Nephron (organoid): ENCODE measurements around the gene COL10A1.

Experiments used
- H3K27ac Mint-ChIP-seq, 3 experiments: 2 replicates each; pipeline ENCODE4 v1.8.0; 2020; ENCODE audit warnings: mixed read lengths in 3 of 3, mild to moderate bottlenecking in 2 of 3, moderate library complexity in 1 of 3
- H3K27me3 Mint-ChIP-seq: 2 replicates; pipeline ENCODE4 v1.8.0; 2021; ENCODE audit warnings: low read depth, mild to moderate bottlenecking, moderate library complexity, mixed read lengths
- H3K36me3 Mint-ChIP-seq: 2 replicates; pipeline ENCODE4 v1.8.0; 2020; ENCODE audit warnings: low read depth, mixed read lengths
- H3K4me1 Mint-ChIP-seq: 2 replicates; pipeline ENCODE4 v1.8.0; 2020; ENCODE audit warnings: mixed read lengths
- H3K4me3 Mint-ChIP-seq, 3 experiments: 2 replicates each; pipeline ENCODE4 v1.8.0; 2020; ENCODE audit warnings: mild to moderate bottlenecking in 3 of 3, mixed read lengths in 3 of 3, moderate library complexity in 2 of 3
- H3K9me3 Mint-ChIP-seq: 2 replicates; pipeline ENCODE4 v1.8.0; 2020; ENCODE audit warnings: mixed read lengths
- TF ChIP-seq, protein P1 (sequence below), 3 experiments: fragments of 200-600 bp; sonication (generic); IDR thresholded peaks; one replicate each; pipeline ENCODE4 v1.5.0; 2021; ENCODE audit warnings: antibody characterized with exemption in 3 of 3; ENCODE audit not compliant: unreplicated experiment in 3 of 3

The COL10A1 gene

DNA sequence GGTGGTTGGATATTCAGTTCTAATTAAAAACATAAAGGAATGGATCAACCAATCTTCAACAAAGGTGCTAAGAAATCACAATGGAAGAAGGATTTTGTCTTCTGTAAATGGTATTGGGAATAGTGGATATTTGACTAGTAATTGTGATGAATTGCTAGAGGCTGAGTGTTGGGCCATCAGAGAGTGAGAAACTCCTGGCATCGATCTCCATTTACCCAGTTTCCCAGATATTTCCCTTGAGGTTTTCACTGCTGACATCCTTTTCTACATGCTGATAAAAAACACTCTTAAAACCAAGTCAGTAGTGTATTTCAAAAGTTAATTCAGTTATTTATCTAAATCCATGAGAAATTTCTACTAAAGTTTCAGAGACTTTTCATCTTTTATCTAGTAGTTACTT, 40.4 kb upstream of the COL10A1 start:
- TF ChIP-seq, protein P1, sequence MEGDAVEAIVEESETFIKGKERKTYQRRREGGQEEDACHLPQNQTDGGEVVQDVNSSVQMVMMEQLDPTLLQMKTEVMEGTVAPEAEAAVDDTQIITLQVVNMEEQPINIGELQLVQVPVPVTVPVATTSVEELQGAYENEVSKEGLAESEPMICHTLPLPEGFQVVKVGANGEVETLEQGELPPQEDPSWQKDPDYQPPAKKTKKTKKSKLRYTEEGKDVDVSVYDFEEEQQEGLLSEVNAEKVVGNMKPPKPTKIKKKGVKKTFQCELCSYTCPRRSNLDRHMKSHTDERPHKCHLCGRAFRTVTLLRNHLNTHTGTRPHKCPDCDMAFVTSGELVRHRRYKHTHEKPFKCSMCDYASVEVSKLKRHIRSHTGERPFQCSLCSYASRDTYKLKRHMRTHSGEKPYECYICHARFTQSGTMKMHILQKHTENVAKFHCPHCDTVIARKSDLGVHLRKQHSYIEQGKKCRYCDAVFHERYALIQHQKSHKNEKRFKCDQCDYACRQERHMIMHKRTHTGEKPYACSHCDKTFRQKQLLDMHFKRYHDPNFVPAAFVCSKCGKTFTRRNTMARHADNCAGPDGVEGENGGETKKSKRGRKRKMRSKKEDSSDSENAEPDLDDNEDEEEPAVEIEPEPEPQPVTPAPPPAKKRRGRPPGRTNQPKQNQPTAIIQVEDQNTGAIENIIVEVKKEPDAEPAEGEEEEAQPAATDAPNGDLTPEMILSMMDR (IDR thresholded peaks at IDR 0.05; ENCODE audit: unreplicated experiment in 3 of 3), result no peak
- Mint-ChIP-seq H3K9me3 (peaks cover 30% of the 10 kb centered on the region), H3K36me3 (peaks cover 29% of the 10 kb centered on the region), H3K27me3 (no peaks in the 10 kb centered on the region), H3K27ac (no peak overlapping the region), H3K4me3 (no peak overlapping the region), H3K4me1 (no peaks in the 10 kb centered on the region)

DNA sequence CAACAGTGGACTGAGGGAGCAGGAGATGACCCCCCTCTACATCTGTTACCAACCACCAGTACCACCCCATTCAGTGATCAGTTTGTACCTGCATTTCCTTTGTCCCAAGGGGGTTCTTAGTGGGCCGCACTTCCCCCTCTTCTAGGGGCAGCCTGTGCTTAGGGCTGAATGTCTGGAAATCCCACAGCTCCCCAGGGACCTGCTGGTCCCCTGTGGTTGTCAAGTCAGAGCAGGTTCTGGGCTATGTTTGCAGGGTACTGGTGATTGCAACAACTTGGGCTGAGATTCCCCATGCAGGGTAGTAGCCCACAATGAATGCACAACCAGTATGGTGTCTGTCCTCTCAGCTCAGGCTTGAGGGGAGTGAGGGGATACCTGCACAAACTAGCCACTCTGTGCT, 39.7 kb upstream of the COL10A1 start:
- peaks cover 30% of the 10 kb centered on the region for H3K9me3 Mint-ChIP-seq
- no peak overlapping the region for H3K4me3 Mint-ChIP-seq
- H3K27me3 Mint-ChIP-seq, result no peaks in the 10 kb centered on the region
- no peak overlapping the region for H3K27ac Mint-ChIP-seq
- H3K36me3 Mint-ChIP-seq, result peaks cover 29% of the 10 kb centered on the region
- no peaks in the 10 kb centered on the region for H3K4me1 Mint-ChIP-seq
- TF ChIP-seq, protein P1 (IDR thresholded peaks at IDR 0.05; ENCODE audit: unreplicated experiment in 3 of 3), result no peak

DNA sequence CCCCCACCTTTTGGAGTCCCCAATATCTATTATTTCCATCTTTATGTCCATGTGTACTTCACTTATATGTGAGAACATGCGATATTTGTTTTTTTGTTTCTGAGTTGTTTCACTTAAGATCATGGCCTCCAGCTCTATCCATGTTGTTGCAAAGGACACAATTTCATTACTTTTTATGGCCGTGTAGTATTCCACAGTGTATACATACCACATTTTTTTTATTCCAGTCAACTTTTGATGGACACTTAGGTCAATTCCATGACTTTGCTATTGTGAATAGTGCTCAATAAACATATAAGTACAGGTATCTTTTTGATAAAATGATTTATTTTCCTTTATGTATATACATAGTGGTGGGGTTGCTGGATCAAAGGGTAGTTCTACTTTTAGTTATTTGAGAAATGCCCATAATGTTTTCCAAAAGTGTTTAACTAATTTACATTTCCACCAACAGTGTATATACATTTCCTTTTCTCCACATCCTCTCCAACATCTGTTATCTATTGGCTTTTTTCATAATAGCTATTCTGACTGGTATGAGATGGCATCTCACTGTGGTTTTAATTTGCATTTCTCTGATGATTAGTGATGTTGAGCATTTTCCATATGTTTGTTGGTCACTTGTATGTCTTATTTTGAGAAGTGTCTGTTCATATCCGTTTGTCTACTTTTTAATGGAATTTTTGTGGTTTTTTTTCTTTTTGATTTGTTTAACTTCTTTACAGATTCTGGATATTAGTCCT, 34.0 kb upstream of the COL10A1 start:
- no peaks in the 10 kb centered on the region for H3K27me3 Mint-ChIP-seq
- no peak overlapping the region for H3K27ac Mint-ChIP-seq
- TF ChIP-seq, protein P1 (IDR thresholded peaks at IDR 0.05; ENCODE audit: unreplicated experiment in 3 of 3), result no peak
- H3K9me3 Mint-ChIP-seq, result peaks cover 13% of the 10 kb centered on the region
- H3K4me1 Mint-ChIP-seq, result no peaks in the 10 kb centered on the region
- H3K4me3 Mint-ChIP-seq, result no peak overlapping the region
- peaks cover 19% of the 10 kb centered on the region for H3K36me3 Mint-ChIP-seq

DNA sequence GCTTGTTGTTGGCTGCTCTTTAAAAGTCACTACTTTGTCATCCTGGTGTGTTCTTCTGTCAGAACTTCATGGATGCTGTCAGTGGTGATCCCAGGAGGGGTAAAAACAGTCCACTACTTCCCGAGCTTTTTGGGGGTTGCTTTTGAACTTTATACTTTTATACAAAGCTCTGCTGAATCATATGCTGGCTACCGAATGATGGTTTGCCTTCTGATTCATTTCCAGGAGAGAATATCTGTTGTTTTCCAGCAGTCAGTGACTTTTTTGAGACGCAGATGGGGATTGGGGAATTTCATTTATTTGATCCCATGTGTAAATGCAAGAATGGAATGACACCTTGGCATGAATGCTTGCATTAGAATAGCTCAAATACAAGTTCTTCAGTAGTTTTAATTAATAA, 32.7 kb upstream of the COL10A1 start:
- no peak overlapping the region for H3K27ac Mint-ChIP-seq
- no peaks in the 10 kb centered on the region for H3K27me3 Mint-ChIP-seq
- no peak overlapping the region for H3K4me3 Mint-ChIP-seq
- H3K9me3 Mint-ChIP-seq, result peaks cover 6% of the 10 kb centered on the region
- H3K4me1 Mint-ChIP-seq, result no peaks in the 10 kb centered on the region
- TF ChIP-seq, protein P1 (IDR thresholded peaks at IDR 0.05; ENCODE audit: unreplicated experiment in 3 of 3), result no peak
- H3K36me3 Mint-ChIP-seq, result peaks cover 18% of the 10 kb centered on the region

DNA sequence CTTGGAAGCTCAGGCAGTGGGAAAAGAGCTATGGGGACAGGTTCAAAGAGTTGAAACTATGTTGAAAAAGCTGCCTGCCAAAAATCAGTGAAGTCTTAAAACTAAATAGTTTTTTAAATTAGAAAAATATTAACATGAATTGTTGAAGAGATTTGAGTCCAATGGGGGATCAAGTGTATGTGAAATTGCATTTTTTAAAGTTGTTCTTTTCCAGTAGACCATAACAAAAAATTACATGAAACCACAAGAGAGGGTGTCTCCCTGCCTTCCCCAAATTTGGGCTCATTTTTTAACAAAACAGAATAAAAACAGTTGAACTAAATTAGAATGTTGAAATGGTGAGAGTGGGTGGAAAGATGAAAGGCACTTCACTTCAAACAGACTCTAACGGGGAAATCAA, 31.5 kb upstream of the COL10A1 start:
- no peak overlapping the region for H3K4me3 Mint-ChIP-seq
- H3K27me3 Mint-ChIP-seq, result no peaks in the 10 kb centered on the region
- TF ChIP-seq, protein P1 (IDR thresholded peaks at IDR 0.05; ENCODE audit: unreplicated experiment in 3 of 3), result no peak
- H3K9me3 Mint-ChIP-seq, result peaks cover under 1% of the 10 kb centered on the region
- H3K4me1 Mint-ChIP-seq, result peaks cover 4% of the 10 kb centered on the region
- H3K36me3 Mint-ChIP-seq, result peaks cover 11% of the 10 kb centered on the region
- H3K27ac Mint-ChIP-seq, result no peak overlapping the region
